CD4-positive, alpha-beta memory T cell (primary cell): Measurements from ENCODE around the gene AZIN2. TPM values are rescaled to one million over a fixed set of nuclear protein-coding genes. Genes with fewer than 3 reads are reported as not detected.

Source experiments
- CTCF ChIA-PET: fragments of 350-600 bp; sonication (Branson Sonifier 250); formaldehyde crosslinking; loops from one replicate; lab custom pipeline; 2021; ENCODE audit warnings: inconsistent platforms; ENCODE audit not compliant: partially characterized antibody; lab: Charles Lee
- POLR2A ChIA-PET: fragments of 350-600 bp; sonication (Branson Sonifier 250); formaldehyde crosslinking; loops from one replicate; lab custom pipeline; 2021; ENCODE audit not compliant: partially characterized antibody; lab: Charles Lee
- DNase-seq, 5 donors: peaks; one replicate each; pipeline versions ENCODE4 v3.0.0 to v3.0.0-alpha.2; 2020 to 2022; ENCODE audit warnings: mixed read lengths in 1 of 5
- H3K27ac ChIP-seq: one replicate; pipeline ENCODE4 v1.7.0; 2013; ENCODE audit warnings: low read depth, low read length
- H3K27me3 ChIP-seq: 2 replicates; pipeline ENCODE4 v1.7.0; 2013; ENCODE audit warnings: mild to moderate bottlenecking, low read length, moderate library complexity; ENCODE audit not compliant: insufficient read depth
- H3K36me3 ChIP-seq: 2 replicates; pipeline ENCODE4 v1.7.0; 2013; ENCODE audit warnings: mild to moderate bottlenecking, low read length, moderate library complexity; ENCODE audit not compliant: insufficient read depth
- H3K4me1 ChIP-seq: 2 replicates; pipeline ENCODE4 v1.7.0; 2013; ENCODE audit warnings: mild to moderate bottlenecking, low read length, moderate library complexity; ENCODE audit not compliant: insufficient read depth
- H3K4me3 ChIP-seq, 2 donors: one replicate each; pipeline ENCODE4 v1.7.0; 2013; ENCODE audit warnings: low read length in 2 of 2, mild to moderate bottlenecking in 1 of 2
- H3K9me3 ChIP-seq, 2 donors: one replicate each; pipeline ENCODE4 v1.7.0; 2013; ENCODE audit warnings: low read length in 2 of 2, control low read depth in 1 of 2; ENCODE audit not compliant: control insufficient read depth in 1 of 2
- H3K27ac Mint-ChIP-seq, 7 donors: one replicate each; pipeline ENCODE4 v1.8.0; 2020 to 2021; ENCODE audit warnings: mixed read lengths in 7 of 7, mild to moderate bottlenecking in 6 of 7, inconsistent platforms in 3 of 7, moderate library complexity in 3 of 7
- H3K27me3 Mint-ChIP-seq, 2 donors: one replicate each; pipeline ENCODE4 v1.8.0; 2020 to 2021; ENCODE audit warnings: mixed read lengths in 2 of 2
- H3K36me3 Mint-ChIP-seq, 2 donors: one replicate each; pipeline ENCODE4 v1.8.0; 2020 to 2021; ENCODE audit warnings: mixed read lengths in 2 of 2, inconsistent platforms in 1 of 2, mild to moderate bottlenecking in 1 of 2
- H3K4me1 Mint-ChIP-seq, 4 donors: one replicate each; pipeline ENCODE4 v1.8.0; 2020 to 2021; ENCODE audit warnings: mixed read lengths in 4 of 4, mild to moderate bottlenecking in 1 of 4
- H3K4me3 Mint-ChIP-seq, 8 donors: one replicate each; pipeline ENCODE4 v1.8.0; 2020 to 2021; ENCODE audit warnings: mixed read lengths in 8 of 8, mild to moderate bottlenecking in 7 of 8, moderate library complexity in 6 of 8, inconsistent platforms in 3 of 8
- H3K9me3 Mint-ChIP-seq, 8 donors: one replicate each; pipeline ENCODE4 v1.8.0; 2020 to 2021; ENCODE audit warnings: mixed read lengths in 8 of 8, mild to moderate bottlenecking in 5 of 8, inconsistent platforms in 3 of 8, moderate library complexity in 1 of 8
- intact Hi-C: fragments of 100-400 bp; cut with micrococcal nuclease; formaldehyde crosslinking; loops from one replicate; pipeline ENCODE4 v1.15.1; 2023
- polyA plus RNA-seq, 2 donors: library from polyadenylated mRNA; unstranded; fragments of 300-500 nt; fragmentation: Illumina TruSeq; gene quantifications; one replicate each; pipeline ENCODE4 v1.2.3, GENCODE V29; 2021
- total RNA-seq, 2 experiments: library from RNA; stranded (reverse); gene quantifications; one replicate each; pipeline ENCODE4 v1.2.3, GENCODE V29; 2021

AZIN2 gene
- total and polyA plus RNA-seq, 4 experiments from 2014 or later, result 5.4 to 8.0 (median 6.8) TPM

DNA sequence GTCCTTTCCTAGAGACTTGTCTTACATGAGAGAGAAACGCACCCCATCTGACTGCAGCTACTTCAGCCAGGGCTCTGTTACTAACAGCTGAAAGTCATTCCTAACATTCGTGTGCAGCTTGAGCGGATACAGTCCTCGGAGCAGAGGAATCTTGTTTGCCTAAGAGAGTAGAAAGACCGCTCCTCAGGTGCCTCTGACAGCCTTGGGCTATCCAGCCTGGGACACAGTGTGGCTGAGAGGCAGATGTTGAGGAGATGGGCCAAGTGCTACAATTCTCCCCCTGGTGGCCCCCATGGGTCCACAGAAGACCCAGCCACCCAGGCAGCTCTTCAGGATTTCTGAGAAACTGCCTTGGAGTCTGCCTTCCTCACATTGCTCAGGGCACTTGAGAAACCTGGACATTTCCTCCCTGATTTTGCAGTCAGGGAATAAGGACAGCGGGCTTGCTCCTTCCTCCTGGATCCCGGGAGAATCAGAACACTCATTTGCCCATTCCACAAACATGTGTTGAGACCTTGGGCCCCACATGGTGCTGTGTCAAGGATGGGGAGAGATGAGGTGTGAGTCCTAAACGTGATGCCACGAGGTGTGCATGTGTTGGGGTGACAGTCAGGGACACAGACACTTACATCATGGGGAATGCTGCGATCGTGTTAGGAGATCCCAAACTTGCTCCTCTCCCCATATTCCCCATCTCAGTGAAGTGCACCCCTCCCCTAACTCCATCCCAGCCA, 87.8 kb downstream of the AZIN2 start:
- Histone ChIP-seq H3K9me3 (no peaks in the 10 kb centered on the region), H3K27ac (no peak overlapping the region), H3K4me3 (no peak overlapping the region), H3K27me3 (no peaks in the 10 kb centered on the region), H3K36me3 (peaks cover 13% of the 10 kb centered on the region), H3K4me1 (peaks cover 7% of the 10 kb centered on the region)
- intact Hi-C loops, result no loop called here
- Mint-ChIP-seq H3K4me3 (no peak overlapping the region), H3K36me3 (peaks cover 20 to 44% of the 10 kb centered on the region in 2 donors), H3K27me3 (no peaks in the 10 kb centered on the region), H3K4me1 (peaks cover 12 to 31% (median 18%) of the 10 kb centered on the region in 4 donors), H3K9me3 (no peaks in the 10 kb centered on the region), H3K27ac (no peak overlapping the region)
- ChIA-PET CTCF (no interaction called here), POLR2A (no interaction called here)
- no peak for DNase-seq

DNA sequence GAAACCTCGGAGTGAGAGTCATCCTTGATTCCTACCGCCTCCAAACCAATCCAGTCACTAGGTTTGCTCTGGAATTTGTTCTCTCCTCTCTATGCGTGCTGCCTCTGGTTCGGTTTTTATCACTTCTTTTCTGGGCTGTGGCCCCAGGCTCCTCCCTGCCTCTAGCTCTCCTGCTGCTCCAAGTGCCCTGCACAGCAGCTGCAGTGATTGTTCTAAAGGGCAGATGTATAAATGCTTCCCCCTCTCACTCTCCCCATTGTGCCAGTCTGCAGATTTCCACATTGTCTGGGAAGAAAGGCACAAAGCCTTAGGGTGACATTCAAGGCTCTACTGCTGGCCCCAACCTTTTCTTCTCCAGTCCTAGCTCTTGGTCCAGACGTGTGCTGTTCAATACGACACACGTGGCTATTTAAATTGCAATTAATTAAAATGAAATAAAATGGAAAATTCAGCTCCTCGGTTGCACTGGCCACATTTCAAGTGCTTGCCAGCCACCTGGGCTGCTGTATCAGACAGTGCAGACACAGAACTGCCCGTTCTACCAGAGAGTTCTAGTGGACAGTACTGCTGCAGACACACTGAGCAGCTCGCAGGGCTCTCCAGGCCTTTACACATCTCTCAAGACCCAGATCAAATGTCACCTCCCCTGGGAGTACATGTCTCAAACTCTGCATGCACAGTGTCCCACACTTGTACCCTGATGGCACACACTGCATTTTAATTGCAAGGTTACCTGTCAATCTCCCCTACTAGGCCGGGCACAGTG, 88.5 kb downstream of the AZIN2 start:
- CTCF ChIA-PET, result no interaction called here

More for the DNA sequence above, 88.5 kb downstream of the AZIN2 start:
- Histone ChIP-seq H3K9me3 (no peaks in the 10 kb centered on the region), H3K4me3 (no peak overlapping the region), H3K27me3 (no peaks in the 10 kb centered on the region), H3K36me3 (peaks cover 13% of the 10 kb centered on the region), H3K4me1 (peaks cover 7% of the 10 kb centered on the region), H3K27ac (no peak overlapping the region)
- Mint-ChIP-seq H3K36me3 (peaks cover 18 to 43% of the 10 kb centered on the region in 2 donors), H3K27me3 (no peaks in the 10 kb centered on the region), H3K4me1 (peaks cover 12 to 36% (median 18%) of the 10 kb centered on the region in 4 donors), H3K4me3 (no peak overlapping the region), H3K9me3 (no peaks in the 10 kb centered on the region), H3K27ac (peak overlapping the region in 1 of 7 donors; percentile 71)
- DNase-seq, result no peak
- POLR2A ChIA-PET, result no interaction called here
- intact Hi-C loops, result no loop called here

Other genes starting within 250 kb of the AZIN2 start
- not detected for gene FNDC5, start 210.2 kb upstream of the AZIN2 start, total RNA-seq
- gene FNDC5, start 210.2 kb upstream of the AZIN2 start, polyA plus RNA-seq, result not detected
- gene HPCA, start 194.7 kb upstream of the AZIN2 start, total RNA-seq, result under 1 TPM in 1 of 2 experiments, not detected in 1; 0.70 TPM
- not detected for gene HPCA, start 194.7 kb upstream of the AZIN2 start, polyA plus RNA-seq
- not detected for gene TMEM54, start 179.8 kb upstream of the AZIN2 start, total RNA-seq
- gene TMEM54, start 179.8 kb upstream of the AZIN2 start, polyA plus RNA-seq, result not detected
- gene RNF19B, start 116.3 kb upstream of the AZIN2 start, total RNA-seq, result 10 to 100 TPM; 28.5 to 30.6 TPM
- 1 to 10 TPM; 1.1 to 4.8 TPM for gene RNF19B, start 116.3 kb upstream of the AZIN2 start, polyA plus RNA-seq
- 10 to 100 TPM; 88.5 to 94.5 TPM for gene AK2, start 44.3 kb upstream of the AZIN2 start, total RNA-seq
- gene AK2, start 44.3 kb upstream of the AZIN2 start, polyA plus RNA-seq, result 100 to 1,000 TPM; 109 to 148 TPM
- gene TRIM62, start 100.9 kb downstream of the AZIN2 start, total RNA-seq, result 10 to 100 TPM; 20.0 to 26.2 TPM
- 1 to 10 TPM; 7.2 to 7.6 TPM for gene TRIM62, start 100.9 kb downstream of the AZIN2 start, polyA plus RNA-seq
- 10 to 100 TPM; 24.4 to 25.8 TPM for gene ZNF362, start 175.3 kb downstream of the AZIN2 start, total RNA-seq
- 10 to 100 TPM in 1 of 2 donors, 1 to 10 TPM in 1; 7.1 to 25.9 TPM for gene ZNF362, start 175.3 kb downstream of the AZIN2 start, polyA plus RNA-seq
- not detected for gene A3GALT2, start 239.9 kb downstream of the AZIN2 start, total RNA-seq
- not detected for gene A3GALT2, start 239.9 kb downstream of the AZIN2 start, polyA plus RNA-seq